Keratinocyte (primary cell): ENCODE results near the gene EFCAB8.

Source experiments
- EZH2 ChIP-seq: IDR thresholded peaks from one replicate; pipeline ENCODE4 v1.6.1; 2012; ENCODE audit warnings: inconsistent platforms, mild to moderate bottlenecking, low read length, moderate library complexity
- TF ChIP-seq, protein P1 (sequence below), 3 experiments: IDR thresholded peaks in 1 of 3; conservative IDR thresholded peaks in 1 of 3; optimal IDR thresholded peaks in 1 of 3; 2 replicates in 2 of 3; 3 replicates in 1 of 3; pipeline versions ENCODE3 to v1.5.1; 2011; ENCODE audit warnings: low read length in 3 of 3, mild to moderate bottlenecking in 3 of 3, moderate library complexity in 2 of 3, control low read depth in 1 of 3, inconsistent platforms in 1 of 3; ENCODE audit not compliant: insufficient read depth in 2 of 3; ENCODE audit errors: extremely low read depth in 1 of 3

DNA sequence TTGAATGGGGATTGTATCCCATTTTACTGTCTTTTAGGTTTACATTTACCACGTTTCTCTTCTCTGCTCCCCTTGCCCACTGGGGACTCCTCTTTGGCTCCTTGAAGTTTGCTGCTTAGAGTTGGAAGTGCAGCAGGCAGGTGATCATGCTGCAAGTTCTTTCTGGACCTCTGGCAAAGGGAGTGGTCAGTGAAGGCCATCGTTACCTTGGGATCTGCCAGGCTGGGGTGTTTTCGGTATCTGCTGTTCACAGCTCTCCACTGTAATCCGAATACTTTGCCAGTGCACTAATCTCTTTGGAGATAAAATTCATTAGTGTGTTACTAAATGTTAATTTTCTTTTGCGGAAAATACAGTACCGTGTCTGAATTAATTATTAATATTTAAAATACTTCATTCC, 9.1 kb upstream of the EFCAB8 start:
- TF ChIP-seq, protein P1, sequence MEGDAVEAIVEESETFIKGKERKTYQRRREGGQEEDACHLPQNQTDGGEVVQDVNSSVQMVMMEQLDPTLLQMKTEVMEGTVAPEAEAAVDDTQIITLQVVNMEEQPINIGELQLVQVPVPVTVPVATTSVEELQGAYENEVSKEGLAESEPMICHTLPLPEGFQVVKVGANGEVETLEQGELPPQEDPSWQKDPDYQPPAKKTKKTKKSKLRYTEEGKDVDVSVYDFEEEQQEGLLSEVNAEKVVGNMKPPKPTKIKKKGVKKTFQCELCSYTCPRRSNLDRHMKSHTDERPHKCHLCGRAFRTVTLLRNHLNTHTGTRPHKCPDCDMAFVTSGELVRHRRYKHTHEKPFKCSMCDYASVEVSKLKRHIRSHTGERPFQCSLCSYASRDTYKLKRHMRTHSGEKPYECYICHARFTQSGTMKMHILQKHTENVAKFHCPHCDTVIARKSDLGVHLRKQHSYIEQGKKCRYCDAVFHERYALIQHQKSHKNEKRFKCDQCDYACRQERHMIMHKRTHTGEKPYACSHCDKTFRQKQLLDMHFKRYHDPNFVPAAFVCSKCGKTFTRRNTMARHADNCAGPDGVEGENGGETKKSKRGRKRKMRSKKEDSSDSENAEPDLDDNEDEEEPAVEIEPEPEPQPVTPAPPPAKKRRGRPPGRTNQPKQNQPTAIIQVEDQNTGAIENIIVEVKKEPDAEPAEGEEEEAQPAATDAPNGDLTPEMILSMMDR (optimal IDR thresholded peaks at IDR 0.05 in 1 of 3, IDR thresholded peaks at IDR 0.05 in 1 of 3, conservative IDR thresholded peaks at IDR 0.05 in 1 of 3; ENCODE audit: extremely low read depth in 1 of 3, insufficient read depth in 2 of 3, low read length in 3 of 3) = no peak
- TF ChIP-seq EZH2 = no peak
